BJ (cell line): ENCODE data around the gene RAB8B. TPM values are rescaled to one million over a fixed set of nuclear protein-coding genes. Genes with fewer than 3 reads are reported as not detected.

Source experiments
- CTCF ChIA-PET: fragments of 350-600 bp; formaldehyde crosslinking; extraction: SDS; loops from one replicate; lab custom pipeline; 2021; ENCODE audit warnings: antibody characterized with exemption, inconsistent platforms; lab: Yijun Ruan, JAX
- POLR2A ChIA-PET: fragments of 300-600 bp; sonication (Branson Sonifier 250); formaldehyde crosslinking; extraction: SDS; loops from one replicate; lab custom pipeline; 2021; ENCODE audit warnings: antibody characterized with exemption; lab: Charles Lee
- DNase-seq: peaks from one replicate; pipeline ENCODE4 v3.0.0-alpha.2; 2011; ENCODE audit warnings: low read depth
- H3K27me3 ChIP-seq: 2 replicates; pipeline ENCODE4 v1.6.0; 2011; ENCODE audit warnings: low read length; ENCODE audit not compliant: control insufficient read depth, insufficient read depth
- H3K36me3 ChIP-seq: 2 replicates; pipeline ENCODE4 v1.5.1; 2011; ENCODE audit warnings: low read length; ENCODE audit not compliant: control insufficient read depth, insufficient read depth
- H3K4me3 ChIP-seq: 2 replicates; pipeline ENCODE4 v1.5.1; 2011; ENCODE audit warnings: low read depth, mild to moderate bottlenecking, control low read depth, low read length
- CTCF ChIP-seq: IDR thresholded peaks from 2 replicates; pipeline ENCODE4 v1.5.1; 2011; ENCODE audit warnings: low read depth, mild to moderate bottlenecking, control low read depth, inconsistent platforms, low read length, moderate library complexity; ENCODE audit not compliant: insufficient read depth
- polyA plus RNA-seq: library from polyadenylated mRNA; depleted of rRNA; stranded (reverse); fragments of >200 nt; gene quantifications from 2 replicates; pipeline ENCODE4 v1.2.3, GENCODE V29; 2011; rRNA removed

Gene RAB8B
- polyA plus RNA-seq, 1 experiment: 16.4 TPM

GRCh38 chr15:63313825-63314224, 124.4 kb downstream of the RAB8B start:
- no peak for TF ChIP-seq CTCF
- no peaks in the 10 kb centered on the region for H3K27me3 ChIP-seq
- no peaks in the 10 kb centered on the region for H3K36me3 ChIP-seq
- H3K4me3 ChIP-seq: no peak overlapping the region
- DNase-seq: no peak
- ChIA-PET CTCF (no interaction called here), POLR2A (no interaction called here)

- Histone ChIP-seq H3K36me3 (no peaks in the 10 kb centered on the region), H3K4me3 (no peak overlapping the region), H3K27me3 (no peaks in the 10 kb centered on the region)
- CTCF ChIA-PET: interaction anchor here (0.6 kb wide), 1 partner anchor 129 kb away, joined by 3 read pairs; no protein-coding TSS in a partner anchor
- TF ChIP-seq CTCF: no peak
- POLR2A ChIA-PET: no interaction called here
- no peak for DNase-seq
Measured at GRCh38 chr15:63314409-63314808, 125.0 kb downstream of the RAB8B start.

Other genes starting within 250 kb of the RAB8B start
- 1,575 and 2,338 TPM in 2 replicates for gene TPM1, start 146.9 kb upstream of the RAB8B start, polyA plus RNA-seq
- 8.1 and 19.8 TPM in 2 replicates for gene LACTB, start 67.7 kb upstream of the RAB8B start, polyA plus RNA-seq
- gene RPS27L, start 32.1 kb upstream of the RAB8B start, polyA plus RNA-seq: 171 and 490 TPM in 2 replicates
- gene APH1B, start 88.0 kb downstream of the RAB8B start, polyA plus RNA-seq: 12.6 and 20.4 TPM in 2 replicates
- 13.1 and 16.9 TPM in 2 replicates for gene CA12, start 192.2 kb downstream of the RAB8B start, polyA plus RNA-seq